Neural progenitor cell (in vitro differentiated cells): ENCODE measurements around the gene CHD8.

ENCODE experiments used
- CTCF ChIP-seq: fragments of 200-600 bp; sonication (generic); IDR thresholded peaks from 2 replicates; pipeline ENCODE4 v1.5.1; 2017; ENCODE audit warnings: antibody characterized with exemption, mild to moderate bottlenecking
- EZH2 ChIP-seq: fragments of 200-600 bp; sonication (generic); IDR thresholded peaks from 2 replicates; pipeline ENCODE4 v1.6.1; 2017; ENCODE audit warnings: antibody characterized with exemption, mild to moderate bottlenecking, moderate library complexity
- EZH2phosphoT487 ChIP-seq: fragments of 200-600 bp; sonication (generic); IDR thresholded peaks from 2 replicates; pipeline ENCODE4 v1.6.1; 2017; ENCODE audit warnings: antibody characterized with exemption

DNA sequence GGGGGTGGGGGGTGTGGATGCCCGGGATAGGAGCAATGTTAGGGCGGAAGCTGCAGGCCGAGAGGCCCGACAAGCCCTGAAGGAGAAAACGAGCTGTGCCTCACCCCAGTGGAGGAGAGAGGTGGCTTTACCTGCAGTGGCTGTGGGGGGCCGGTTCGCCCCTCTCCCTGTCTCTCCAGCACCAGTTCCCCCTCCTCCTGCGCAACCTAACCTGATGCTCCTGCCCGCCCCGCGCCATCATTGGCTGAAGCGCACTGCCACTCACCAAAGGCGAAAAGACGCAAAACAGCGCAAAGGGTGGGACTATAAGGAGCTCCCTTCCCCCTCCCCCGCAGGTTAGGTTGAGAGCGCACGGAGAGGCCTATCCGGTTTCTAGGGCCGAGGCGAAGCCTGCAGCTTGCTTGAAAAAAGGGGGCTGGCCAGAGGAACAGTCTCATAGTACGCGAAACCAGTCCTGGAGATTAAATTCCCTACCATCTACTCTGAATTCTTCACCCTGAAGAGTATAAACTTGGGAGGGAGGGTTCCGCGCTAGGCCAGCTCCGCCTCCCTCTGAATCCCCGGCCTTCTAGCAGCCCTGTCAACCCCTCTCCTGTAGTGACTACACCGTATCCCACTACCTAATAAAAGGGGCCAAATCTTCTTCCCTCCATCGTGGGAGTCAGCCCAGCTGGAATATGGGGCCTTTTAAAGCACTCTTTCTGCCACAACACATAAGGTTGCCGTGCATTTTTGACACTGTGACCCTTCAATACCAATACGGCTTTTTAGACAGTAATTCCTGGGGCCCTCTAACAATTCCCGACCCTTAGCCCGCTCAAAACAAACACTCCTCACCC is 18.6 kb downstream of the CHD8 start:
- TF ChIP-seq CTCF = no peak
- no peak for TF ChIP-seq EZH2phosphoT487
- TF ChIP-seq EZH2 = no peak
